ENCODE results near the gene EPHA4. TPM values are rescaled to one million over a fixed set of nuclear protein-coding genes. Genes with fewer than 3 reads are reported as not detected.

The EPHA4 gene
- polyA plus RNA-seq, 1 donor (not counting 4 experiments of a cell fraction or from before 2014, with no cell fraction given) = 9.0 TPM

GRCh38 chr2:221551864-221552263 is 20.2 kb downstream of the EPHA4 start:
- H3K27me3 ChIP-seq (ENCODE audit: control insufficient read depth, extremely low read depth, insufficient read depth, low read length) = no peaks in the 10 kb centered on the region
- dilution Hi-C loops (cut with MboI; ENCODE audit: extremely low pct_ligation_motif_present, low sequenced_read_pairs) = no loop called here
- no peaks in the 10 kb centered on the region for H3K9me3 ChIP-seq (ENCODE audit: control insufficient read depth, low read depth, low read length)
- H3K27ac ChIP-seq (ENCODE audit: control insufficient read depth, insufficient read depth, low read length) = no peak overlapping the region
- H3K4me3 ChIP-seq (ENCODE audit: control insufficient read depth in 2 of 3, extremely low read depth in 1 of 3, insufficient read depth in 2 of 3, low read depth in 1 of 3, low read length in 3 of 3) = no peak overlapping the region
- H2AFZ ChIP-seq (ENCODE audit: control insufficient read depth, low read length) = no peak overlapping the region
- no peak overlapping the region for H3K9ac ChIP-seq (ENCODE audit: control insufficient read depth, extremely low read depth, insufficient read depth, low read length)
- no peak overlapping the region for H3K4me2 ChIP-seq (ENCODE audit: control insufficient read depth, extremely low read depth, insufficient read depth, low read depth, low read length)
- no peaks in the 10 kb centered on the region for H3K9me1 ChIP-seq (ENCODE audit: control insufficient read depth, extremely low read depth, insufficient read depth, low read length)
- H3K4me1 ChIP-seq (ENCODE audit: control insufficient read depth, extremely low read depth, insufficient read depth, low read length) = peaks cover 5% of the 10 kb centered on the region
- no peaks in the 10 kb centered on the region for H4K20me1 ChIP-seq (ENCODE audit: control insufficient read depth, extremely low read depth, insufficient read depth, low read length)
- no peak for TF ChIP-seq CTCF (optimal IDR thresholded peaks at IDR 0.05 in 1 of 3, IDR thresholded peaks at IDR 0.05 in 1 of 3, conservative IDR thresholded peaks at IDR 0.05 in 1 of 3; ENCODE audit: extremely low read depth in 1 of 3, insufficient read depth in 2 of 3, low read length in 3 of 3)
- TF ChIP-seq EZH2 (IDR thresholded peaks at IDR 0.05; ENCODE audit: low read length) = no peak
- FAIRE-seq (no peak), DNase-seq (ENCODE audit: low read depth, low spot score) (no peak)
- H3K36me3 ChIP-seq (ENCODE audit: control insufficient read depth in 2 of 2, extremely low read depth in 1 of 2, insufficient read depth in 2 of 2, low read length in 2 of 2) = no peaks in the 10 kb centered on the region
- H3K79me2 ChIP-seq (ENCODE audit: control insufficient read depth, insufficient read depth, low read length) = no peaks in the 10 kb centered on the region

DNA sequence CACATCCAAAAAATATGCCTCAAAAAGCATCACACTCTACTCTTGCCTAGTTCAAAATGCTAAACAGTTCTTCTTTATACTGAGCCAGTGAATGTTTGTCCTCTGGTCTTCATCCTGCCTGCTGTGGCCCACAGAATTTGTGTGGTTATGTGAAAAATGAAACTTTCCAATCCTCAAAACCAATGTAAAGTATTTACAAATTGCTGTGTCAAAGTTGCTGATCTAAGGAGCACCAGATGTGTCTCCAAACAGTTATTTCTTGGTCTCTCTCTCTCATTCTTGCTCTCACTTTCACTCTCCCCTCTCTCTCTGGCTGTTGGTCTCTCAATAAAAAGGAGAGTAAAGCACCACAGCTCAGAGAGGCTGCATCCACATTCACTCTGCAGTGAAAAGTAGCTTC is 23.0 kb downstream of the EPHA4 start:
- Histone ChIP-seq H3K36me3 (ENCODE audit: control insufficient read depth in 2 of 2, extremely low read depth in 1 of 2, insufficient read depth in 2 of 2, low read length in 2 of 2) (no peaks in the 10 kb centered on the region), H3K79me2 (ENCODE audit: control insufficient read depth, insufficient read depth, low read length) (no peaks in the 10 kb centered on the region), H3K27me3 (ENCODE audit: control insufficient read depth, extremely low read depth, insufficient read depth, low read length) (no peaks in the 10 kb centered on the region), H4K20me1 (ENCODE audit: control insufficient read depth, extremely low read depth, insufficient read depth, low read length) (no peaks in the 10 kb centered on the region), H3K9me1 (ENCODE audit: control insufficient read depth, extremely low read depth, insufficient read depth, low read length) (no peaks in the 10 kb centered on the region), H3K4me2 (ENCODE audit: control insufficient read depth, extremely low read depth, insufficient read depth, low read depth, low read length) (no peak overlapping the region), H3K4me1 (ENCODE audit: control insufficient read depth, extremely low read depth, insufficient read depth, low read length) (peaks cover 8% of the 10 kb centered on the region), H2AFZ (ENCODE audit: control insufficient read depth, low read length) (no peak overlapping the region), H3K9ac (ENCODE audit: control insufficient read depth, extremely low read depth, insufficient read depth, low read length) (no peak overlapping the region), H3K9me3 (ENCODE audit: control insufficient read depth, low read depth, low read length) (no peaks in the 10 kb centered on the region), H3K27ac (ENCODE audit: control insufficient read depth, insufficient read depth, low read length) (no peak overlapping the region), H3K4me3 (ENCODE audit: control insufficient read depth in 2 of 3, extremely low read depth in 1 of 3, insufficient read depth in 2 of 3, low read depth in 1 of 3, low read length in 3 of 3) (no peak overlapping the region)
- dilution Hi-C loops (cut with MboI; ENCODE audit: extremely low pct_ligation_motif_present, low sequenced_read_pairs) = no loop called here
- DNase-seq (ENCODE audit: low read depth, low spot score) (no peak), FAIRE-seq (no peak)
- TF ChIP-seq EZH2 (IDR thresholded peaks at IDR 0.05; ENCODE audit: low read length) (no peak), CTCF (optimal IDR thresholded peaks at IDR 0.05 in 1 of 3, IDR thresholded peaks at IDR 0.05 in 1 of 3, conservative IDR thresholded peaks at IDR 0.05 in 1 of 3; ENCODE audit: extremely low read depth in 1 of 3, insufficient read depth in 2 of 3, low read length in 3 of 3) (no peak)

All from keratinocyte (primary cell).